Stimulated activated naive B cell treated with anti-CD40 and anti-IgM and Interleukin-4, amounts not matched to agents 10 μg/mL and 1 μg/mL and 100 μg/mL, for 72 hours (primary cell): Measurements from ENCODE around the gene FOLR3.
"Not testable (repeated sequence)": the region's sequence is repeated elsewhere in the genome, so short reads cannot be mapped to it uniquely, and the experiment has no call there.

ENCODE experiments used
- ATAC-seq, 2 donors: fragments of 150-1000 bp; cut with Tn5 transposase; replicated peaks; 2 replicates each; pipeline ENCODE4 v1.10.0; 2021; ENCODE audit warnings: moderate library complexity in 1 of 2
- DNase-seq: peaks from one replicate; pipeline ENCODE4 v3.0.0; 2021
- H3K27ac Mint-ChIP-seq: one replicate; pipeline ENCODE4 v1.8.0; 2022; ENCODE audit warnings: mild to moderate bottlenecking, mixed read lengths
- H3K27me3 Mint-ChIP-seq, 2 donors: one replicate each; pipeline ENCODE4 v1.8.0; 2022; ENCODE audit warnings: mixed read lengths in 2 of 2
- H3K36me3 Mint-ChIP-seq, 2 donors: one replicate each; pipeline ENCODE4 v1.8.0; 2022; ENCODE audit warnings: mixed read lengths in 2 of 2, mild to moderate bottlenecking in 1 of 2
- H3K4me1 Mint-ChIP-seq, 2 donors: one replicate each; pipeline ENCODE4 v1.8.0; 2022; ENCODE audit warnings: mixed read lengths in 2 of 2, mild to moderate bottlenecking in 1 of 2
- H3K4me3 Mint-ChIP-seq, 2 donors: one replicate each; pipeline ENCODE4 v1.8.0; 2022; ENCODE audit warnings: mild to moderate bottlenecking in 2 of 2, mixed read lengths in 2 of 2, moderate library complexity in 1 of 2
- H3K9me3 Mint-ChIP-seq, 2 donors: one replicate each; pipeline ENCODE4 v1.8.0; 2022; ENCODE audit warnings: mixed read lengths in 2 of 2, mild to moderate bottlenecking in 1 of 2

Gene FOLR3

GRCh38 chr11:72135473-72135872, at the start of gene FOLR3:
Gene FOLR3 (plus strand): TSS chr11:72135725. CDS start chr11:72135953, 228 bp downstream.
- not testable (repeated sequence) for H3K9me3 Mint-ChIP-seq, ATAC-seq, H3K36me3 Mint-ChIP-seq, H3K4me3 Mint-ChIP-seq, DNase-seq
- Mint-ChIP-seq H3K4me1 (peaks cover 5 to 15% of the 10 kb centered on the region in 2 donors), H3K27ac (peak within 1 kb of the TSS; percentile 44), H3K27me3 (peaks cover 12 to 22% of the 10 kb centered on the region in 2 donors)

- ATAC-seq (no peak), DNase-seq (no peak)
- Mint-ChIP-seq H3K36me3 (peaks cover 10 to 21% of the 10 kb centered on the region in 2 donors), H3K4me3 (no peak overlapping the region), H3K9me3 (no peaks in the 10 kb centered on the region), H3K27ac (no peak overlapping the region), H3K4me1 (peaks cover 13 to 19% of the 10 kb centered on the region in 2 donors), H3K27me3 (no peaks in the 10 kb centered on the region)
Observed at GRCh38 chr11:72088076-72088808, 47.3 kb upstream of the FOLR3 start.

- Mint-ChIP-seq H3K4me3 (no peak overlapping the region), H3K27me3 (no peaks in the 10 kb centered on the region), H3K27ac (peak overlapping the region; percentile 82), H3K4me1 (peaks cover 15 to 19% of the 10 kb centered on the region in 2 donors), H3K36me3 (peaks cover 8 to 22% of the 10 kb centered on the region in 2 donors), H3K9me3 (no peaks in the 10 kb centered on the region)
- ATAC-seq (peak; percentile 94 to 96), DNase-seq (peak; percentile 55)
Observed at GRCh38 chr11:72091292-72091691, 44.2 kb upstream of the FOLR3 start.

GRCh38 chr11:72098741-72099140, 36.8 kb upstream of the FOLR3 start:
- H3K27ac Mint-ChIP-seq = no peak overlapping the region
- peaks cover 42 to 58% of the 10 kb centered on the region in 2 donors for H3K36me3 Mint-ChIP-seq
- peaks cover 31 to 56% of the 10 kb centered on the region in 2 donors for H3K4me1 Mint-ChIP-seq
- H3K27me3 Mint-ChIP-seq = no peaks in the 10 kb centered on the region
- no peak for DNase-seq
- H3K4me3 Mint-ChIP-seq = no peak overlapping the region
- no peak for ATAC-seq
- peaks cover 0 to 3% of the 10 kb centered on the region in 2 donors for H3K9me3 Mint-ChIP-seq

GRCh38 chr11:72100009-72100408, 35.5 kb upstream of the FOLR3 start:
- Mint-ChIP-seq H3K36me3 (peaks cover 50 to 64% of the 10 kb centered on the region in 2 donors), H3K4me1 (peaks cover 37 to 64% of the 10 kb centered on the region in 2 donors), H3K9me3 (peaks cover 4 to 8% of the 10 kb centered on the region in 2 donors), H3K27me3 (no peaks in the 10 kb centered on the region), H3K27ac (peak overlapping the region; percentile 90), H3K4me3 (peak overlapping the region in 1 of 2 donors; percentile 26)
- DNase-seq = no peak
- no peak for ATAC-seq

- no peak for DNase-seq
- peaks cover 4 to 8% of the 10 kb centered on the region in 2 donors for H3K9me3 Mint-ChIP-seq
- ATAC-seq = no peak
- peak overlapping the region; percentile 26 to 51 for H3K4me3 Mint-ChIP-seq
- H3K36me3 Mint-ChIP-seq = peaks cover 54 to 67% of the 10 kb centered on the region in 2 donors
- peaks cover 37 to 64% of the 10 kb centered on the region in 2 donors for H3K4me1 Mint-ChIP-seq
- peak overlapping the region; percentile 90 for H3K27ac Mint-ChIP-seq
- H3K27me3 Mint-ChIP-seq = no peaks in the 10 kb centered on the region
Observed at GRCh38 chr11:72100462-72100861, 35.1 kb upstream of the FOLR3 start.

- H3K4me1 Mint-ChIP-seq = peaks cover 37 to 64% of the 10 kb centered on the region in 2 donors
- peak overlapping the region; percentile 86 to 93 for H3K4me3 Mint-ChIP-seq
- no peaks in the 10 kb centered on the region for H3K27me3 Mint-ChIP-seq
- DNase-seq (no peak), ATAC-seq (no peak)
- H3K27ac Mint-ChIP-seq = peak overlapping the region; percentile 95
- peaks cover 4 to 8% of the 10 kb centered on the region in 2 donors for H3K9me3 Mint-ChIP-seq
- peaks cover 52 to 73% of the 10 kb centered on the region in 2 donors for H3K36me3 Mint-ChIP-seq
Observed at GRCh38 chr11:72102162-72102561, 33.4 kb upstream of the FOLR3 start.

GRCh38 chr11:72102631-72102945, 32.9 kb upstream of the FOLR3 start:
- Mint-ChIP-seq H3K4me1 (peaks cover 37 to 63% of the 10 kb centered on the region in 2 donors), H3K27me3 (no peaks in the 10 kb centered on the region), H3K9me3 (peaks cover 4 to 8% of the 10 kb centered on the region in 2 donors), H3K27ac (peak overlapping the region; percentile 95), H3K4me3 (peak overlapping the region; percentile 86 to 93), H3K36me3 (peaks cover 56 to 73% of the 10 kb centered on the region in 2 donors)
- no peak for ATAC-seq
- DNase-seq = no peak

GRCh38 chr11:72102946-72103753, 32.4 kb upstream of the FOLR3 start, which contains the start of gene LAMTOR1:
Gene LAMTOR1 (minus strand): TSS chr11:72103297. CDS start chr11:72103224, 73 bp downstream.
- peaks cover 33 to 57% of the 10 kb centered on the region in 2 donors for H3K4me1 Mint-ChIP-seq
- DNase-seq = peak; percentile 97
- peak; percentile 95 to 97 for ATAC-seq
- H3K9me3 Mint-ChIP-seq = peaks cover 4 to 8% of the 10 kb centered on the region in 2 donors
- H3K27ac Mint-ChIP-seq = peak within 1 kb of the TSS; percentile 95
- peaks cover 51 to 73% of the 10 kb centered on the region in 2 donors for H3K36me3 Mint-ChIP-seq
- H3K4me3 Mint-ChIP-seq = peak within 1 kb of the TSS; percentile 86 to 93
- no peaks in the 10 kb centered on the region for H3K27me3 Mint-ChIP-seq

- ATAC-seq = no peak
- Mint-ChIP-seq H3K9me3 (peaks cover 4 to 8% of the 10 kb centered on the region in 2 donors), H3K36me3 (peaks cover 48 to 70% of the 10 kb centered on the region in 2 donors), H3K4me1 (peaks cover 33 to 51% of the 10 kb centered on the region in 2 donors), H3K27ac (peak overlapping the region; percentile 95), H3K4me3 (peak overlapping the region; percentile 86 to 93), H3K27me3 (no peaks in the 10 kb centered on the region)
- DNase-seq = no peak
Observed at GRCh38 chr11:72103754-72104167, 31.8 kb upstream of the FOLR3 start.

- H3K36me3 Mint-ChIP-seq = peaks cover 50 to 65% of the 10 kb centered on the region in 2 donors
- ATAC-seq (no peak), DNase-seq (no peak)
- H3K9me3 Mint-ChIP-seq = peaks cover 4 to 8% of the 10 kb centered on the region in 2 donors
- H3K4me3 Mint-ChIP-seq = no peak within 1 kb of the TSS
- peak within 1 kb of the TSS; percentile 68 for H3K27ac Mint-ChIP-seq
- H3K27me3 Mint-ChIP-seq = no peaks in the 10 kb centered on the region
- peaks cover 27 to 30% of the 10 kb centered on the region in 2 donors for H3K4me1 Mint-ChIP-seq
Observed at GRCh38 chr11:72105888-72106287, 29.6 kb upstream of the FOLR3 start, which contains the start of gene TOMT. Gene TOMT (plus strand): TSS chr11:72105924. CDS start chr11:72105952, 28 bp downstream.

GRCh38 chr11:72111300-72112142, 24.0 kb upstream of the FOLR3 start:
- Mint-ChIP-seq H3K36me3 (peaks cover 16 to 22% of the 10 kb centered on the region in 2 donors), H3K4me3 (peak overlapping the region; percentile 88 to 96), H3K27me3 (peaks cover 2 to 9% of the 10 kb centered on the region in 2 donors), H3K9me3 (no peaks in the 10 kb centered on the region), H3K27ac (peak overlapping the region; percentile 99), H3K4me1 (peaks cover 16 to 17% of the 10 kb centered on the region in 2 donors)
- ATAC-seq = peak; percentile 5 to 6
- no peak for DNase-seq

GRCh38 chr11:72112143-72112977, 23.2 kb upstream of the FOLR3 start, which contains the start of gene ANAPC15:
Gene ANAPC15 (minus strand): TSS chr11:72112695. CDS start chr11:72111276, 1,419 bp downstream.
- H3K27ac Mint-ChIP-seq = peak within 1 kb of the TSS; percentile 99
- peak; percentile 92 for ATAC-seq
- H3K9me3 Mint-ChIP-seq = no peaks in the 10 kb centered on the region
- H3K36me3 Mint-ChIP-seq = peaks cover 14 to 18% of the 10 kb centered on the region in 2 donors
- peak within 1 kb of the TSS; percentile 88 to 96 for H3K4me3 Mint-ChIP-seq
- DNase-seq = peak; percentile 98
- H3K4me1 Mint-ChIP-seq = peaks cover 16 to 17% of the 10 kb centered on the region in 2 donors
- peaks cover 8 to 15% of the 10 kb centered on the region in 2 donors for H3K27me3 Mint-ChIP-seq
